ENCODE results near the gene IRF2BPL.

DNA sequence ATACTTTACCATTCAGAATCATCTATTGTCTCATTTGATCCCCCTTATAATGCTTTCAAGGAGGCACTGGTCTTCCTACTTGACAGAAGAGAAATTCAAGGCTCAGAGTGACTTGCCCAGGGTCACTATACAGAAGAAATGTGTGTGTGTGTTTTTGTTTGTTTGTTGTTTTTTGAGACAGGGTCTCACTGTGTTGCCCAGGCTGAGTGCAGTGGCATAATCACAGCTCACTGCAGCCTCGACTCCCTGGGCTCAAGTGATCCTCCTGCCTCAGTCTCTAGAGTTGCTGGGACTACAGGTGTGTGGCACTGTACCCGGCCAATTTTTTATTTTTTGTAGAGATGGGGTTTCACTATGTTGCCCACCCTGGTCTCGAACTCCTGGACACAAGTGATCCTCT is 22.9 kb downstream of the IRF2BPL start:
- TF ChIP-seq, protein P1, sequence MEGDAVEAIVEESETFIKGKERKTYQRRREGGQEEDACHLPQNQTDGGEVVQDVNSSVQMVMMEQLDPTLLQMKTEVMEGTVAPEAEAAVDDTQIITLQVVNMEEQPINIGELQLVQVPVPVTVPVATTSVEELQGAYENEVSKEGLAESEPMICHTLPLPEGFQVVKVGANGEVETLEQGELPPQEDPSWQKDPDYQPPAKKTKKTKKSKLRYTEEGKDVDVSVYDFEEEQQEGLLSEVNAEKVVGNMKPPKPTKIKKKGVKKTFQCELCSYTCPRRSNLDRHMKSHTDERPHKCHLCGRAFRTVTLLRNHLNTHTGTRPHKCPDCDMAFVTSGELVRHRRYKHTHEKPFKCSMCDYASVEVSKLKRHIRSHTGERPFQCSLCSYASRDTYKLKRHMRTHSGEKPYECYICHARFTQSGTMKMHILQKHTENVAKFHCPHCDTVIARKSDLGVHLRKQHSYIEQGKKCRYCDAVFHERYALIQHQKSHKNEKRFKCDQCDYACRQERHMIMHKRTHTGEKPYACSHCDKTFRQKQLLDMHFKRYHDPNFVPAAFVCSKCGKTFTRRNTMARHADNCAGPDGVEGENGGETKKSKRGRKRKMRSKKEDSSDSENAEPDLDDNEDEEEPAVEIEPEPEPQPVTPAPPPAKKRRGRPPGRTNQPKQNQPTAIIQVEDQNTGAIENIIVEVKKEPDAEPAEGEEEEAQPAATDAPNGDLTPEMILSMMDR (conservative IDR thresholded peaks at IDR 0.05 in 1 of 2, IDR thresholded peaks at IDR 0.05 in 1 of 2; ENCODE audit: extremely low read depth in 1 of 2, insufficient read depth in 1 of 2, low read depth in 1 of 2, low read length in 2 of 2), result no peak
- TF ChIP-seq EZH2 (IDR thresholded peaks at IDR 0.05; ENCODE audit: borderline replicate concordance, low read length), result no peak

Measured in mammary epithelial cell (primary cell).